GM10847 (cell line): ENCODE measurements around the gene ASGR1.

Experiments used
- POLR2A ChIP-seq: IDR thresholded peaks from 2 replicates; pipeline ENCODE4 v1.6.1; 2011; ENCODE audit not compliant: insufficient read length; ENCODE audit errors: extremely low read depth

The ASGR1 gene

DNA sequence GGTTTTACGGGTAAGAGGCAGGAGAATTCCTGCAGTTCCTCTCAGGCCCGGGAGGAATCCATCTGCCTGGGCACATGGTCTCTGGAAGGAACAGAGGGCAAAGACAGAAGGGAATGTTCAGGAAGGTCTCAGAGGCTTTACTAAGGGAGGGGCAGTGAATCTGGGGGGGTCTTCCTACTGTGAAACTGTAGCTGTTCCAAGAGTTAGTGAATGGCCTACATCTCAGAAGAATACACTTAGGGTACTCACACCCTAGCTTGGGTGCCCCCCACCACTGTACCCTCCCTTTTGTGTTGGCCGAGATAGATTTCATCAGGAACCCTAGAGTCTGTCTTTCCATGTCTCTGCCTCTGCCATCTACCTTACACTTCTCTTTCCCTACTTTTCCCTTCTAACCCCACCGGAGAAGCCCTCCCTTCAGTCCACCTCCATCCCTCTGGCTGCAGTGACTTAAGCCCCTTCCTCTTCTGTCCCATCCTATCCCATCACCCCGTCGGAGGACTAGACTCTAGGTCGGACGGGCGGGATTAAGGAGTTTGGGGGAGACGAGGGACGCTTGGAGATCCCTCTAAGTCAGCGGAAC lies 40.1 kb upstream of the ASGR1 start:
- no peak for TF ChIP-seq POLR2A

DNA sequence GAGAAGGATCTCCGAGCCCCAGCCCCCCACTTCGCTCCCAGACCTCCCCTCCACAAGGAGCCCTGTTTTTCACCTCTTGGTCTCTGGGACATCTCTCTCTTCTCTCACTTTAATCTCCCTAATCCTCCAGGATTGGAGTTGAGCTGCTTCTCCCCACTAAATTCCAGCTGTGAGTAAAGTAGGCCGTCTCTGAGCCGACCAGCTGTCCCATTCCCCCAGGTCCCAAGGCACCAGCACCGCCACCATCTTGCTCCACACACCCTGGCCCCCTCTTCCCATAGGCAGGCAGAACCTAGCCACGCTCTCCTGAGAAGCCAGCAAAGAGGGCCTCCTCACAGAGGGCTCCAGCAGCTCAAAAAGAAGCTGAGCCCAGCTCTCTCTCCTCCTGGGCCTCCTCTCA lies 39.6 kb upstream of the ASGR1 start:
- TF ChIP-seq POLR2A = no peak

DNA sequence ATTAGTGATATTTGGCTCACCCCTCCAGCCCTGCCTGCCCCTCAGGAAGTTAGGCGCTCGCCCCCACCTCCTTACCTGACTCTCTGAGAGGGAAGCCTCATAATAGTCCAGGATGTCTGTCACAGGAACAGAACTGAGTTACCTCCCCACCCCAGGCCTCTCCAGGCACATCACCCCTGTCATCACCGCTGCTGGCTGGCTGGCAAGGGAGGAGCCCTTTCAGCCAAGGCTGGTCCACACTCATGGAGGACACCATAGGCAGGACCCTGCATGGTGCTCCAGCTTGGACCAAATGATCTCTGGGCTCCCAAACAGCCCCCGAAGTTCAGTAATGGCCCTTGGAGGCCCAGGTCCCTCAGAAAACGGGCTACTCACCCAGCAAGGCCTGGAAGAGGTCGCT lies 39.0 kb upstream of the ASGR1 start:
- TF ChIP-seq POLR2A = no peak

- TF ChIP-seq POLR2A = no peak
Observed at GRCh38 chr17:7217113-7217987, 38.2 kb upstream of the ASGR1 start.

- TF ChIP-seq POLR2A = no peak
Observed at GRCh38 chr17:7216242-7217112, 37.3 kb upstream of the ASGR1 start.

GRCh38 chr17:7215652-7216180 lies 36.5 kb upstream of the ASGR1 start:
- no peak for TF ChIP-seq POLR2A

DNA sequence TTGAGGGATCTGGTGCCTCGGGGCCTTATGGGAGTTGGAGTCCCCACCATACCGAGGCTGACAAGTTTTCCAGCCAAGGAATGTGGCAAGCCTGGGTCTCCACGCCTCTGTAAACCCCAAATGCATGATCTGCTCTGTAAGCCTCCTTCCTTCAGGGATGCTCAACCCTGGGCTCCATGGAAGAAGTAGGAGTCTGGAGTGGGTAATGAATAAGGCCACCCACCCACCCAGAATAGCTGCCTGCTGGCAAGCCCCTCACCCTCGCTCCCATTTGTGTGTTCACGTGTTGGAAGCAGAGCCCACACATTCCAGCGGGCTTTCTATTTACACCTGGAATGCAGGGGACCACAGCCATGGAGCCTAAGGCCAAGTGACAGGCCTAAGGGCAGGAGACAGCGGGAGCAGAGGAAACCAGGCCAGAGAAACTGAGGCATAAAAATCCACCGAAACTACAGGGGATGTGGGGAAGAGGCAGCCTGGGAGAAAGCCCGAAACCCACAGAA lies 36.0 kb upstream of the ASGR1 start:
- TF ChIP-seq POLR2A = no peak

- TF ChIP-seq POLR2A = no peak
Observed at GRCh38 chr17:7214300-7215135, 35.3 kb upstream of the ASGR1 start.

GRCh38 chr17:7213895-7214299 lies 34.7 kb upstream of the ASGR1 start:
- no peak for TF ChIP-seq POLR2A

DNA sequence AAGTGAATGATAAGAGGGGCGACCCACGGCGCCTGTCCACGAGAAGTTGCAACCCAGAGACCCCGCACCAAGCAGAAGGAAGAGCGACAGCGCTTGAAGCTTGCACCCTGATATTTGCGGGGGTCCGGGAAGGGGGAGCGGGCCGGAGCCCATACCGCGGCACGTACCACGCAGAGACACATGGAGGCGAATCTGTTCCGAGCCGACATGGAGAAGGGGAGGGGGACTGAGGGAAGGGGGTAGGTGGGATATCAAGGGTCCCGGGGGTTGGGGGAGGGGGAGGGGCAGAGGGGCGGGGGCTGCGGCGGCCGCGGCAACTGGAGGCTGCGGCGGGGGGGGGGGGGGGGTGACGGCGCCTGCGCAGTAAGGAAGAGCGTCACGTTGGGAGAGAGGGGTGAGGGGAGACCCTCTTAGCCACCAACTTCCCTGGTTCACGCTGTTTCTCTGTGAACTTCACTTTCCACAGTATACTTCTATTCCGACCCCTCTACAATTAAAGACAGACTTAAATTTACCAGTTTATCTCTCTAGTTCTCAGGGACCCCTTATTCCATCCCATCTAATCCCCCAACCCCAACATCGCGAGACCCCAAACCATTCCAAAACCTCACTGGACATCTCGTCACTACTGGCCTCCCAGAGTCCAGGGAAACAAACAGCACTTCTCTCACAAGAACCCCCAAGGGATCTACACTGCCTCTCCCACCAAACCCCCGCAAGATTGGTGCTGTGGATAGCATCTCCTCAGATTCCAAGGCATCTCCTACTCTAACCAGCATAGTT lies 32.5 kb upstream of the ASGR1 start:
- TF ChIP-seq POLR2A = no peak

DNA sequence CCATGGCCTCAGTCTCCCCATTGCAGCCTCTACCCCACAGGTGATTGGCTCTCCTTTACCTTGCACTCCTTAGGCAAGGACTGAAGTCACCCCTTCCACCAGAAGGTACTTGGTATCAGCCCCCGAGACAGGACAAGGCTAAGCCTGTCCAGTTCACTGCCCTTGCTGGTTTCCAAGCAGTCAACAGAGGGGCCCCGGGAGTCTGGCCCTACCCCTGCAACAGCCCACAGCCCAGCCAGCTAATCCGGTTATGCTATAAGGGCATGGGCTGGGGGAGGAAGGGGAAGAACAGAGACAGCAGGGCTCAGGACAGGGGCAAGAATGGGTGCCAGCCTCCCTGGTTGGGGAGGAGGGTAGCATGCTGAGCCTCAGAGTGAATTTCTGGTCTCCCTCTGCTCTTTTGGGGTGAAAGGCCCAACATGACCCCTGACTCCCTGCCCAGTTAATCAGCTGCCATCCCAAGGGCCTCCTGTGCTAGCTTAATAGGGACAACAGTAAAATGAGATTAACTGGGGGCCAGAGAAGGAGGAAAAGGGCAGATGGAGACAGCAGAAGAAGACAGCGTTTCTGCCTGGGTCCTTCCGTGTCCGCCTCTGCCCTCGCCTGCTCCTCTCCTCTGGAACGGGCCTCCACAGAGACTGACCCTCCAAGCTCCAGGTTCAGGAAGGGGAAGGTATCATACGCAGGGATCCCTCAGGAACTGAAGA lies 29.7 kb upstream of the ASGR1 start:
- no peak for TF ChIP-seq POLR2A

DNA sequence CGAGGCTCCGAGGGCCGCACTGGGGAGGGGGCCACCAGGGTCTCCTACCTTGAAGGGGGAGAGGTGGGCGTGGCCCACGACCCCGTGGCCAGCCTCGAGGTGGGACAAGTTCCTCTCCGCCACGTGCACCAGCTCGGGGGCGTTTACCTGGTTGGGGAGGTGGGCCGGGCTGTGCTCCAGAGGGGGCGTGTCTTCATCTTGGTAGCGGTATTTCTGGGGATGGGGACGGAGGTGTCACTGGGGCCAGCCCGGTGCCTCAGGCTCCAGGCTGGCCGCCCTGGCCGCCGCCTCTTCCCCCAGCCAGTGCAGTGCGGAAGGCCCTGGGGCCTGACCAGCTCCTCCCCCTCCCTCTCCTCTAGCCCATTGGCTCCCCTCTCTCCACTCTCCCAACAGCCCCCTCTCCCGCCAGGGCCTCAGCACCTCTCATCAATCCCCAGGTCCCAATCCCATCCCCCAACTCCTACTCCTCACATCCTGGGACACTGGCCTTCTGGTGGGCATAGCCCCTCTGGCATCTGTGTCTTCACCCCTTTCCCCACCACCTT lies 28.9 kb upstream of the ASGR1 start:
- TF ChIP-seq POLR2A = no peak
